Fibroblast of lung (primary cell): Measurements from ENCODE around the gene NKAIN2. TPM values are rescaled to one million over a fixed set of nuclear protein-coding genes. Genes with fewer than 3 reads are reported as not detected.

ENCODE experiments used
- DNase-seq, 2 donors: peaks; one replicate each; pipeline versions ENCODE4 v3.0.0 to v3.0.0-alpha.2; 2010; ENCODE audit warnings: low read depth in 2 of 2
- H2AFZ ChIP-seq: 2 replicates; pipeline ENCODE4 v1.5.1; 2012; ENCODE audit warnings: low read length, control low read depth, inconsistent platforms
- H3K27ac ChIP-seq: 2 replicates; pipeline ENCODE4 v1.5.1; 2011; ENCODE audit warnings: low read length, control low read depth; ENCODE audit not compliant: insufficient read depth
- H3K27me3 ChIP-seq: 2 replicates; pipeline ENCODE4 v1.5.1; 2011; ENCODE audit warnings: mild to moderate bottlenecking, low read length; ENCODE audit not compliant: control insufficient read depth, insufficient read depth
- H3K36me3 ChIP-seq: 2 replicates; pipeline ENCODE4 v1.5.1; 2011; ENCODE audit warnings: low read length; ENCODE audit not compliant: control insufficient read depth, insufficient read depth
- H3K4me1 ChIP-seq: 2 replicates; pipeline ENCODE4 v1.5.1; 2011; ENCODE audit warnings: low read length; ENCODE audit not compliant: control insufficient read depth, insufficient read depth; ENCODE audit errors: extremely low read depth
- H3K4me2 ChIP-seq: 2 replicates; pipeline ENCODE4 v1.5.1; 2011; ENCODE audit warnings: low read length, control low read depth; ENCODE audit not compliant: insufficient read depth; ENCODE audit errors: extremely low read depth
- H3K4me3 ChIP-seq, 4 experiments: fragments of 200-600 bp in 1 of 4; sonication (generic) in 1 of 4; replicated peaks in 1 of 4; 2 replicates each; pipeline ENCODE4 v1.5.1; 2011 to 2016; ENCODE audit warnings: low read length in 4 of 4, low read depth in 3 of 4, mild to moderate bottlenecking in 3 of 4, control low read depth in 2 of 4, inconsistent platforms in 1 of 4, mixed read lengths in 1 of 4; ENCODE audit not compliant: insufficient read depth in 1 of 4; ENCODE audit errors: control extremely low read depth in 1 of 4
- H3K79me2 ChIP-seq: 2 replicates; pipeline ENCODE4 v1.5.1; 2012; ENCODE audit warnings: mild to moderate bottlenecking, low read length, inconsistent platforms; ENCODE audit not compliant: control insufficient read depth, insufficient read depth
- H3K9ac ChIP-seq: 2 replicates; pipeline ENCODE4 v1.5.1; 2011; ENCODE audit warnings: mild to moderate bottlenecking, low read length, control low read depth; ENCODE audit not compliant: insufficient read depth
- H3K9me3 ChIP-seq: 2 replicates; pipeline ENCODE4 v1.5.1; 2012; ENCODE audit warnings: low read depth, low read length; ENCODE audit not compliant: control insufficient read depth, insufficient read depth
- H4K20me1 ChIP-seq: 2 replicates; pipeline ENCODE4 v1.5.1; 2011; ENCODE audit warnings: low read length; ENCODE audit not compliant: control insufficient read depth, insufficient read depth; ENCODE audit errors: extremely low read depth
- CTCF ChIP-seq, 2 donors: IDR thresholded peaks in 1 of 2; conservative IDR thresholded peaks in 1 of 2; 1 replicate in 1 of 2; 2 replicates in 1 of 2; pipeline ENCODE4 v1.5.1; 2011 to 2012; ENCODE audit warnings: low read length in 2 of 2, control low read depth in 1 of 2, inconsistent platforms in 1 of 2, low read depth in 1 of 2, mild to moderate bottlenecking in 1 of 2
- EZH2 ChIP-seq: IDR thresholded peaks from 2 replicates; pipeline ENCODE4 v1.5.1; 2012; ENCODE audit warnings: low read length, control low read depth, mild to moderate bottlenecking; ENCODE audit errors: missing control alignments
- polyA plus RNA-seq, 2 donors: library from polyadenylated mRNA; depleted of rRNA in 1 of 2; stranded (reverse) in 1 of 2; unstranded in 1 of 2; fragments of >200 nt; gene quantifications; 2 replicates each; pipeline ENCODE4 v1.2.1, GENCODE V29; 2011 to 2012; ENCODE audit warnings: missing spikeins in 1 of 2
- total RNA-seq: library from RNA; depleted of rRNA; stranded (reverse); fragments of >200 nt; gene quantifications from 2 replicates; pipeline ENCODE4 v1.2.1, GENCODE V29; 2014

Gene NKAIN2
- total and polyA plus RNA-seq, 2 donors (not counting 1 experiment from before 2014, with no cell fraction given), result not detected

- TF ChIP-seq EZH2, result no peak
- TF ChIP-seq CTCF (conservative IDR thresholded peaks at IDR 0.05 in 1 of 2, IDR thresholded peaks at IDR 0.05 in 1 of 2; ENCODE audit: low read depth in 1 of 2, low read length in 2 of 2), result no peak
- no peak overlapping the region for H3K27ac ChIP-seq
These were observed 716.8 kb downstream of the NKAIN2 start for GRCh38 chr6:124520514-124520913.

GRCh38 chr6:124522335-124522734 lies 718.7 kb downstream of the NKAIN2 start:
- no peaks in the 10 kb centered on the region for H3K9me3 ChIP-seq

More at GRCh38 chr6:124520514-124520913, 716.8 kb downstream of the NKAIN2 start:
- Histone ChIP-seq H2AFZ (no peak overlapping the region), H3K27me3 (no peaks in the 10 kb centered on the region), H3K4me3 (no peak overlapping the region), H3K79me2 (no peaks in the 10 kb centered on the region), H3K36me3 (no peaks in the 10 kb centered on the region), H3K9me3 (no peaks in the 10 kb centered on the region), H3K4me1 (no peaks in the 10 kb centered on the region), H3K9ac (no peak overlapping the region), H3K4me2 (no peak overlapping the region), H4K20me1 (no peaks in the 10 kb centered on the region)
- no peak for DNase-seq

GRCh38 chr6:124524491-124525200 lies 721.0 kb downstream of the NKAIN2 start:
- DNase-seq, result no peak
- Histone ChIP-seq H4K20me1 (no peaks in the 10 kb centered on the region), H3K9me3 (no peaks in the 10 kb centered on the region), H3K27me3 (no peaks in the 10 kb centered on the region), H3K79me2 (no peaks in the 10 kb centered on the region), H3K4me2 (no peak overlapping the region), H3K9ac (no peak overlapping the region), H2AFZ (no peak overlapping the region), H3K36me3 (no peaks in the 10 kb centered on the region), H3K4me1 (no peaks in the 10 kb centered on the region), H3K27ac (no peak overlapping the region), H3K4me3 (no peak overlapping the region)
- TF ChIP-seq EZH2, result no peak

More at GRCh38 chr6:124522335-124522734, 718.7 kb downstream of the NKAIN2 start:
- no peak overlapping the region for H3K27ac ChIP-seq
- no peaks in the 10 kb centered on the region for H3K4me1 ChIP-seq
- H3K4me3 ChIP-seq, result no peak overlapping the region
- no peaks in the 10 kb centered on the region for H3K36me3 ChIP-seq
- DNase-seq, result no peak
- no peak overlapping the region for H3K4me2 ChIP-seq
- H3K79me2 ChIP-seq, result no peaks in the 10 kb centered on the region
- H3K27me3 ChIP-seq, result no peaks in the 10 kb centered on the region
- no peak overlapping the region for H3K9ac ChIP-seq
- H4K20me1 ChIP-seq, result no peaks in the 10 kb centered on the region
- no peak for TF ChIP-seq CTCF (conservative IDR thresholded peaks at IDR 0.05 in 1 of 2, IDR thresholded peaks at IDR 0.05 in 1 of 2; ENCODE audit: low read depth in 1 of 2, low read length in 2 of 2)
- no peak overlapping the region for H2AFZ ChIP-seq
